ENCODE measurements around the gene NUAK2.

DNA sequence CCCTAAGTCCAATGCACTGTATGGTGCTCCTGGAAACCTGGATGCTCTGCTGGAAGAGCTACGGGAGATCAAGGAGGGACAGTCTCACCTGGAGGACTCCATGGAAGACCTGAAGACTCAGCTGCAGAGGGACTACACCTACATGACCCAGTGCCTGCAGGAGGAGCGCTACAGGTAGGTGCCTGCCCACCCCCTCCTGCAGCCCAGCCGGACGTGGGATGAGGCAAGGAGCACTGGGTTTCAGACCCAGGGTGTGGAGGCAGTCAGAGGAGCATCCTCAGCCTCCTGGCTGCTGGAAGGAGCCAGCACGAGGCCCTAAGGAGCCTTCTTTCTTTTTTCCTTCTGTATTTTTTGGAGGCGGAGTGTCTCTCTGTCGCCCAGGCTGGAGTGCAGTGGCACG, 51.8 kb downstream of the NUAK2 start:
- TF ChIP-seq, protein P1, sequence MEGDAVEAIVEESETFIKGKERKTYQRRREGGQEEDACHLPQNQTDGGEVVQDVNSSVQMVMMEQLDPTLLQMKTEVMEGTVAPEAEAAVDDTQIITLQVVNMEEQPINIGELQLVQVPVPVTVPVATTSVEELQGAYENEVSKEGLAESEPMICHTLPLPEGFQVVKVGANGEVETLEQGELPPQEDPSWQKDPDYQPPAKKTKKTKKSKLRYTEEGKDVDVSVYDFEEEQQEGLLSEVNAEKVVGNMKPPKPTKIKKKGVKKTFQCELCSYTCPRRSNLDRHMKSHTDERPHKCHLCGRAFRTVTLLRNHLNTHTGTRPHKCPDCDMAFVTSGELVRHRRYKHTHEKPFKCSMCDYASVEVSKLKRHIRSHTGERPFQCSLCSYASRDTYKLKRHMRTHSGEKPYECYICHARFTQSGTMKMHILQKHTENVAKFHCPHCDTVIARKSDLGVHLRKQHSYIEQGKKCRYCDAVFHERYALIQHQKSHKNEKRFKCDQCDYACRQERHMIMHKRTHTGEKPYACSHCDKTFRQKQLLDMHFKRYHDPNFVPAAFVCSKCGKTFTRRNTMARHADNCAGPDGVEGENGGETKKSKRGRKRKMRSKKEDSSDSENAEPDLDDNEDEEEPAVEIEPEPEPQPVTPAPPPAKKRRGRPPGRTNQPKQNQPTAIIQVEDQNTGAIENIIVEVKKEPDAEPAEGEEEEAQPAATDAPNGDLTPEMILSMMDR (IDR thresholded peaks at IDR 0.05), result no peak
- TF ChIP-seq POLR2A (IDR thresholded peaks at IDR 0.05), result no peak
